CD4-positive, alpha-beta T cell treated with Interleukin-17A for 1 hour (primary cell): ENCODE measurements around the gene FAM171A1.
"Not testable (repeated sequence)": the region's sequence is repeated elsewhere in the genome, so short reads cannot be mapped to it uniquely, and the experiment has no call there.

Experiments used
- DNase-seq: peaks from one replicate; pipeline ENCODE4 v3.0.0-alpha.2; 2020

Gene FAM171A1

GRCh38 chr10:15236340-15236739 lies 134.7 kb downstream of the FAM171A1 start:
- DNase-seq = no peak

GRCh38 chr10:15232279-15232678 lies 138.8 kb downstream of the FAM171A1 start:
- DNase-seq = no peak

GRCh38 chr10:15231426-15231825 lies 139.7 kb downstream of the FAM171A1 start:
- no peak for DNase-seq

GRCh38 chr10:15230257-15230656 lies 140.8 kb downstream of the FAM171A1 start:
- DNase-seq = no peak

GRCh38 chr10:15229268-15229667 lies 141.8 kb downstream of the FAM171A1 start:
- no peak for DNase-seq

GRCh38 chr10:15228426-15228825 lies 142.7 kb downstream of the FAM171A1 start:
- no peak for DNase-seq

GRCh38 chr10:15227611-15228372 lies 143.3 kb downstream of the FAM171A1 start:
- DNase-seq = no peak

GRCh38 chr10:15225511-15225910 lies 145.6 kb downstream of the FAM171A1 start:
- no peak for DNase-seq

GRCh38 chr10:15224948-15225347 lies 146.1 kb downstream of the FAM171A1 start:
- no peak for DNase-seq

GRCh38 chr10:15223174-15223573 lies 147.9 kb downstream of the FAM171A1 start:
- DNase-seq = no peak

GRCh38 chr10:15222511-15222910 lies 148.6 kb downstream of the FAM171A1 start:
- no peak for DNase-seq

- DNase-seq = no peak
These were observed 150.6 kb downstream of the FAM171A1 start for GRCh38 chr10:15220445-15220844.

- DNase-seq = no peak
These were observed 154.4 kb downstream of the FAM171A1 start for GRCh38 chr10:15216700-15217099.

- no peak for DNase-seq
These were observed 156.9 kb downstream of the FAM171A1 start for GRCh38 chr10:15214237-15214636.

GRCh38 chr10:15213461-15213861 lies 157.6 kb downstream of the FAM171A1 start:
- no peak for DNase-seq

- no peak for DNase-seq
These were observed 159.6 kb downstream of the FAM171A1 start for GRCh38 chr10:15211464-15211979.

GRCh38 chr10:15210521-15210920 lies 160.6 kb downstream of the FAM171A1 start:
- DNase-seq = no peak

GRCh38 chr10:15209827-15210509 lies 161.1 kb downstream of the FAM171A1 start:
- DNase-seq = peak; percentile 84

GRCh38 chr10:15208221-15208620 lies 162.9 kb downstream of the FAM171A1 start:
- peak; percentile 5 for DNase-seq

GRCh38 chr10:15207410-15207809 lies 163.7 kb downstream of the FAM171A1 start:
- not testable (repeated sequence) for DNase-seq

GRCh38 chr10:15202639-15203038 lies 168.4 kb downstream of the FAM171A1 start:
- no peak for DNase-seq

GRCh38 chr10:15202301-15202621 lies 168.8 kb downstream of the FAM171A1 start:
- not testable (repeated sequence) for DNase-seq

GRCh38 chr10:15201589-15202300 lies 169.3 kb downstream of the FAM171A1 start:
- no peak for DNase-seq

- DNase-seq = no peak
These were observed 170.5 kb downstream of the FAM171A1 start for GRCh38 chr10:15200626-15201025.
